ENCODE measurements around the gene VRK3. TPM values are rescaled to one million over a fixed set of nuclear protein-coding genes. Genes with fewer than 3 reads are reported as not detected.

The VRK3 gene
- total RNA-seq, 1 donor from 2014 or later, result 33.6 TPM

GRCh38 chr19:49954933-49955332 is 70.2 kb downstream of the VRK3 start:
- no peak for DNase-seq (ENCODE audit: low read depth)
- TF ChIP-seq, protein P1, sequence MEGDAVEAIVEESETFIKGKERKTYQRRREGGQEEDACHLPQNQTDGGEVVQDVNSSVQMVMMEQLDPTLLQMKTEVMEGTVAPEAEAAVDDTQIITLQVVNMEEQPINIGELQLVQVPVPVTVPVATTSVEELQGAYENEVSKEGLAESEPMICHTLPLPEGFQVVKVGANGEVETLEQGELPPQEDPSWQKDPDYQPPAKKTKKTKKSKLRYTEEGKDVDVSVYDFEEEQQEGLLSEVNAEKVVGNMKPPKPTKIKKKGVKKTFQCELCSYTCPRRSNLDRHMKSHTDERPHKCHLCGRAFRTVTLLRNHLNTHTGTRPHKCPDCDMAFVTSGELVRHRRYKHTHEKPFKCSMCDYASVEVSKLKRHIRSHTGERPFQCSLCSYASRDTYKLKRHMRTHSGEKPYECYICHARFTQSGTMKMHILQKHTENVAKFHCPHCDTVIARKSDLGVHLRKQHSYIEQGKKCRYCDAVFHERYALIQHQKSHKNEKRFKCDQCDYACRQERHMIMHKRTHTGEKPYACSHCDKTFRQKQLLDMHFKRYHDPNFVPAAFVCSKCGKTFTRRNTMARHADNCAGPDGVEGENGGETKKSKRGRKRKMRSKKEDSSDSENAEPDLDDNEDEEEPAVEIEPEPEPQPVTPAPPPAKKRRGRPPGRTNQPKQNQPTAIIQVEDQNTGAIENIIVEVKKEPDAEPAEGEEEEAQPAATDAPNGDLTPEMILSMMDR (conservative IDR thresholded peaks at IDR 0.05; ENCODE audit: low read depth, low read length), result no peak
- H3K4me3 ChIP-seq (ENCODE audit: low read depth, low read length), result no peak overlapping the region

DNA sequence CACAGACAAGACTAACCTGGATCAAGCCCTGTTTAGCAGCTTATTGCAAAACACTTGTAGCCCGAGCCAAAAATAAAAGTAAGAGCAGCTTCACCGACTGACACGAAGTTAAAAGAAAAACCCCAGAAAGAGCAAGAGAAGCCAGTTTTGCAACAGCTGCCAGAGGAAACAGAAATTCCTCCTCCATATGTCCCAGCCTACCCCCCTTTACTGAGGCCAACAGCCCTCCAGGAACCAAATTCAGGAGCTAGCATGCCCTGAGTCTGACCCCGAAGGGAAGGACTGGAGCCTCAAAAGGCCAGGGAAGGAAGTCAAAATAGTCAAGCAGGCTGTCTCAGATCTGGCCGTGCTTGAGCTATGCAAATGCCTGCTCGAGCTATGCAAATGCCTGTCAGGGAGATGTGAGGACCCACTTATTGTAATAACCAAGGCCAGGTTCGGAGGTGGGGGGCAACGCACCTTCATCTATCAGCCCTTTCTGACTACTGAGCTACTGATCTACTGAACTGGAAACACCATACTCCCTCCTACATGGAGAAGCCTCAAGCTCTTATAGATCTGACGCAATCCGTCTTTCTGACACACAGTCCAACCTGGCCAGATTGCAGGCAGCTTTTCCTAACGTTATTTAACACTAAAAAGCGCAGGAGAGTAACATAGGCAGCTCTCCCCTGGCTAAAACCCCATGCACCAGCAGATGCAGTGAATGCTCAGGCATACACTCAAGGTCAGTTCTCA is 70.9 kb downstream of the VRK3 start:
- TF ChIP-seq, protein P1 (conservative IDR thresholded peaks at IDR 0.05; ENCODE audit: low read depth, low read length), result no peak
- no peak overlapping the region for H3K4me3 ChIP-seq (ENCODE audit: low read depth, low read length)
- no peak for DNase-seq (ENCODE audit: low read depth)

GRCh38 chr19:49953416-49953815 is 71.8 kb downstream of the VRK3 start:
- TF ChIP-seq, protein P1 (conservative IDR thresholded peaks at IDR 0.05; ENCODE audit: low read depth, low read length), result no peak
- H3K4me3 ChIP-seq (ENCODE audit: low read depth, low read length), result no peak overlapping the region
- no peak for DNase-seq (ENCODE audit: low read depth)

GRCh38 chr19:49952906-49953305 is 72.3 kb downstream of the VRK3 start:
- no peak for DNase-seq (ENCODE audit: low read depth)
- TF ChIP-seq, protein P1 (conservative IDR thresholded peaks at IDR 0.05; ENCODE audit: low read depth, low read length), result no peak
- no peak overlapping the region for H3K4me3 ChIP-seq (ENCODE audit: low read depth, low read length)

DNA sequence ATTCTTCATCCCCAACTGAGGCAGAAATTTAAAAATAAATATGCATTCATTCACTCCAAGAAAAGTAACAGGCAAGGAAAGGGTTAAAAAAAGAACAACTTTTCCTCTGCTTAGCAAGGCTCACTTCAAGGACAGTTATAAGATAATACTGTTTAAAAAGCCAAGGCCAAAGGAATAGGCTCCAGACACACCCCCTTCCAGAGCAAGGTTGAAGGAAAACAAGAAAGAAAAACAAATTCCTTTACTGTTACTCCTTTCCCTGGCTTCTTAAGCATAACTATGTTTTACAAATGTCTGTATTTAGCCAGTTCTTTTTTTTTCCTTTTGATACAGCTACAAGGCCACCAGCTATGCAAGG is 72.7 kb downstream of the VRK3 start:
- TF ChIP-seq, protein P1 (conservative IDR thresholded peaks at IDR 0.05; ENCODE audit: low read depth, low read length), result no peak
- no peak for DNase-seq (ENCODE audit: low read depth)
- no peak overlapping the region for H3K4me3 ChIP-seq (ENCODE audit: low read depth, low read length)

- H3K4me3 ChIP-seq (ENCODE audit: low read depth, low read length), result no peak overlapping the region
- no peak for DNase-seq (ENCODE audit: low read depth)
- TF ChIP-seq, protein P1 (conservative IDR thresholded peaks at IDR 0.05; ENCODE audit: low read depth, low read length), result no peak
Measured at GRCh38 chr19:49951806-49952478, 73.2 kb downstream of the VRK3 start.

All from epithelial cell of proximal tubule (primary cell).